GM21423 (cell line): ENCODE measurements around the gene CDS2.

Source experiments
- ATAC-seq: cut with Tn5 transposase; IDR thresholded peaks from one replicate; pipeline ENCODE4 v1.9.1; 2021; ENCODE audit warnings: mild to moderate bottlenecking, moderate library complexity; ENCODE audit not compliant: unreplicated experiment

CDS2 gene

GRCh38 chr20:5205348-5206210, 78.8 kb downstream of the CDS2 start:
- ATAC-seq, result no peak

- no peak for ATAC-seq
These were observed 80.3 kb downstream of the CDS2 start for GRCh38 chr20:5207138-5207537.

GRCh38 chr20:5211803-5212714, 85.3 kb downstream of the CDS2 start:
- ATAC-seq, result no peak

- ATAC-seq, result no peak
These were observed 86.2 kb downstream of the CDS2 start for GRCh38 chr20:5212907-5213487.

- ATAC-seq, result no peak
These were observed 88.0 kb downstream of the CDS2 start for GRCh38 chr20:5214826-5215225.

GRCh38 chr20:5215672-5216304, 89.0 kb downstream of the CDS2 start:
- no peak for ATAC-seq

GRCh38 chr20:5216663-5217062, 89.9 kb downstream of the CDS2 start:
- no peak for ATAC-seq

- no peak for ATAC-seq
These were observed 90.8 kb downstream of the CDS2 start for GRCh38 chr20:5217616-5218015.

- ATAC-seq, result no peak
These were observed 93.7 kb downstream of the CDS2 start for GRCh38 chr20:5220321-5221060.

GRCh38 chr20:5221061-5221430, 94.2 kb downstream of the CDS2 start:
- no peak for ATAC-seq

GRCh38 chr20:5222919-5223634, 96.3 kb downstream of the CDS2 start:
- ATAC-seq, result peak; percentile 58

GRCh38 chr20:5230544-5230943, 103.7 kb downstream of the CDS2 start:
- no peak for ATAC-seq

- no peak for ATAC-seq
These were observed 107.3 kb downstream of the CDS2 start for GRCh38 chr20:5234158-5234557.

GRCh38 chr20:5234978-5235377, 108.2 kb downstream of the CDS2 start:
- ATAC-seq, result no peak
